GM21367 (cell line): ENCODE measurements around the gene SLC14A1.

ENCODE experiments used
- ATAC-seq: cut with Tn5 transposase; IDR thresholded peaks from one replicate; pipeline ENCODE4 v1.9.1; 2021; ENCODE audit not compliant: unreplicated experiment

Gene SLC14A1

GRCh38 chr18:45723567-45724355, at the start of gene SLC14A1:
Gene SLC14A1 (plus strand): TSS chr18:45724181. CDS start chr18:45730321, 6,140 bp downstream.
- ATAC-seq = no peak

GRCh38 chr18:45677276-45677807, 46.6 kb upstream of the SLC14A1 start:
- no peak for ATAC-seq

- no peak for ATAC-seq
Measured at GRCh38 chr18:45678441-45678840, 45.5 kb upstream of the SLC14A1 start.

DNA sequence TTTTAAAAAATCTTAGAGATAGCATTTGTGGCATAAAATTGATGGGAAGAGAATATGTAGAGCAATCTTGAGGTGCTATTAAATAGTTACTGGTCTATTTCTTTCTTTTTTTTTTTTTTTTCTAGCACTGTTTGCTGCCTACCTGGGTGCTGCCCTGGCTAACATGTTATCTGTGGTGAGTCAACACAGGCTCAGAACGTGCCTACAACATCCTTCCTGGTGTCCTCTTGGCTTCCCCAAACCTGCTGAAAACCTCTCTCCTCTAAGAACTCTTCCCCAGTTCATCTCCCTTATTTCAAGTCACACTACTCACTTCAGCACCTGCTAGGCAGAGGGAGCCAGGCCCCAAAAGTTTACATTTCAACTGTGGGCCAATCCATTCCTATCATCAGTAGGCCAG, 45.1 kb upstream of the SLC14A1 start:
- no peak for ATAC-seq

DNA sequence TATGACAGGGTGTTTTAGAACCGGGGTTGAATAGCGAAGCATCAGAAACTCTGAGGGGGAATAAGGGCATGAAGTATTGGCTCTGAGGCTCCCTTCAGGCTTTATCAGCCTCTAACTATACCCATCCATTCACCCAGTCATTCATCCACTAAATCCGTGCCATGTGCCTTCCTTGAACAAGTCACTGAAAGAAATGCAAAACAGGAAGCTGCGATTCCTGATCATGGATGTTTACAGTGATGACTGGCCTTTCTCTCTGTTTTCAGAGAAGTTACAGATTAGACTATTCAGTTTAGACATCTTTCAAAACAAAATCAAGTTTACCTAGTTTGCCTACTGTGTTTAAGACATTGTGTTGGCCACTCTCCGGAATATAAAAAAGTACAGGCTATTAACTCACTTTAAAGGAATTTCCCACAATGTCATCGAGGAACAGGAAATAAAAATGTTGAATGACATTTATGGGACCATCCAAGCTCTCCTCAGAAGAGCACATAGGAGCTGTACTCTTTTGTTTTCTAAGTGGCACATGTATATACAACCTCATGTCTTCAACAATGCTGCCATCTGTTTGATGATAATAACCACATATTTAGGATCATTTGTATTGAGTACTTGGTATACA, 43.8 kb upstream of the SLC14A1 start:
- no peak for ATAC-seq

DNA sequence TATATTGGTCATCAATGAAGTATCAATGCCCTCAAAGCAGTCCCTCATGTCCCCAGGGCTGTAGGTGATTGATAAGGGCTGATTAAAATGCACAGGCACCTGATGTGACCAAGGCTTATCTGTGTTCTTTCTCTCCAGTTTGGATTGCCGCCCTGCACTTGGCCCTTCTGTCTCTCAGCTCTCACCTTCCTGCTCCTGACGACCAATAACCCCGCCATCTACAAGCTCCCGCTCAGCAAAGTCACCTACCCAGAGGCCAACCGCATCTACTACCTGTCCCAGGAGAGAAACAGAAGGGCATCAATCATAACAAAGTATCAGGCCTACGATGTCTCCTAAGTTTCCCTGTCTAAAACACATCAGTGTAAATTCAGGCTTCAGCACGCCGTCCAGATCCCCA, 41.8 kb upstream of the SLC14A1 start:
- no peak for ATAC-seq

GRCh38 chr18:45684341-45685115, 39.5 kb upstream of the SLC14A1 start:
- no peak for ATAC-seq

- peak; percentile 86 for ATAC-seq
Measured at GRCh38 chr18:45686891-45687611, 36.9 kb upstream of the SLC14A1 start.

- ATAC-seq = peak; percentile 38
Measured at GRCh38 chr18:45687621-45688020, 36.4 kb upstream of the SLC14A1 start.

GRCh38 chr18:45688113-45688512, 35.9 kb upstream of the SLC14A1 start:
- no peak for ATAC-seq

- no peak for ATAC-seq
Measured at GRCh38 chr18:45688833-45689232, 35.1 kb upstream of the SLC14A1 start.

GRCh38 chr18:45689396-45689795, 34.6 kb upstream of the SLC14A1 start:
- ATAC-seq = no peak

GRCh38 chr18:45690975-45691815, 32.8 kb upstream of the SLC14A1 start:
- no peak for ATAC-seq

DNA sequence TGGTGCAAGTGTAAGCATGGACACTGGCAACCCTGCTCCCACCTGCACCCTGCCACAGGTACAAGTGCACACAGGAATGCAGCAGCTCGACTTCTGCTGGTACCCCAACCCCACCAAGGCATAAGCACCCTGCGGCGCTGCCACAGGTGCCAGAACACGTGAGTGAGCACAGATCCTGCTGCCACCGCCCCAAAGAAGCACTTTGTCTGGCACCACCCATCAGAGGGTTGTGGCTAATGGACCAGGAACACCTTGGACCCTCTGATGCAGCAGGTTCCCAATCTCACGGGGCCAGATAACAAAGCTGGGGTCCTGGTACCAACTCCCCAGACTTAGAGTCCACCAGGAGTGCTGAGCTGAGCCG, 32.2 kb upstream of the SLC14A1 start:
- no peak for ATAC-seq

DNA sequence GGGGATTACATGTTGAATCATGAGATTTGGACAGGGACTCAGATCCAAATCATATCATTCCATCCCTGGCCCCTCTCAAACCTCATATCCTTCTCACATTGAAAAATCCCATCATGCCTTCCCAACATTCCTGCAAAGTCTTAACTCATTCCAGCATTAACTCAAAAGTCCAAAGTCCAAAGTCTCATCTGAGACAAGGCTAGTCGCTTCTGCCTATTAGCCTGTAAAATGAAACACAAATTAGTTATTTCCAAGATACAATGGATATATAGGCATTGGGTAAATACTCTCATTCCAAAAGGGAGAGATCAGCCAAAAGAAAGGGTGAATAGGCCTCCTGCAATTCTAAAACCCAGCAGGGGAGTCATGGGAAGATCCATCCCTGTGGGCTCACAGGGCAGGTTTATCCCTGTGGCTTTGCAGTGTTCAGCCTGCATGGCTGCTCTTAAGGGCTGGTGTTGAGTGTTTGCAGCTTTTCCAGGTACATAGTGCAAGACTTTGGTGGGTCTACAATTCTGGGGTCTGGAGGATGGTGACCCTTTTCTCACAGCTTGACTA, 21.2 kb upstream of the SLC14A1 start:
- no peak for ATAC-seq

- no peak for ATAC-seq
Measured at GRCh38 chr18:45708831-45709230, 15.2 kb upstream of the SLC14A1 start.

GRCh38 chr18:45712061-45712460, 11.9 kb upstream of the SLC14A1 start:
- no peak for ATAC-seq

DNA sequence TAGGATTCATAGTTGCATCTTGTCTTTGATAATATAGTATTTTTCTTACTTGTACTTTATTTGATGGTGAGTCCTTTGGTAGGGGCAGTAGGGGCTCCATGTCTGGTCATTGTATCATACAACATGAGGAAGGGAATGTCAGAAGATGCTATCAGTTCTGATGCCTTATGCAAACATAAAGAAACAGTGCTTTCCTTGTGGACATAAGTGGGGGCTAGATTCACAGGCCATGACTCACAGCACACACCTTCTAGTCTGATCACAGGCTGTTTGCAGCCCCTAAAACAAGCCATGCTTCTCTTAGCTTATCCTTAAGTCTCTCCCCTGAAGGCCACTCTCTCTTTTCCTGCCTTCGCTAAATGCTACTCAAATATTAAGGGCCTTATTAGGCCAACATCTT, 10.7 kb upstream of the SLC14A1 start:
- no peak for ATAC-seq

DNA sequence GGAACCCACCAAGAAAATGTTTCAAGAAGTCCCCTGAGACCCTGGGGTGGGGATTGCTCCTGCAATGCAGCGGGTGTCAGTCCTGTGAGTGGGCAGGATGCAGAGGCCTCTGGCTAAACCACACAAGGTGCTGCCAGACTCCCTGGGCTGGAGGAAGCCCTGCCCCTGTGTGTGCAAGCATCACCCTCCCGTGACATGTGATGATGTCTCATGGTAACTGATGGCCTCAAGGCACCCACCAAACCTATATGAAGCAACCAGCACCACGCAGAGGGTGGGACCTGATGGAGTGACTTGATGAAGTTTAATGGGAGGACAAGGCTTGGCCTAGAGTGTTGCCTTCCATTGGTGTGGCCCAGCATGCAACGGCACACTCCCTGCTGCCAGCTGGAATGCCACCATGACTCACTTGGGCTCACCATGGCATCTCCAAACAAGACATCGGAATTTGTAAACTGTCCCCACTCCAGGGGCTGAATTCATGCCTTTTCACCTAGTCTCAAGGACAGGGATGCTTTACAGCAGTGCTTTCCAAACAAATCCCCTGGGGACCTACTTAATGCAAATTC, 8.7 kb upstream of the SLC14A1 start:
- no peak for ATAC-seq
